Measurements from ENCODE around the gene APMAP. TPM values are rescaled to one million over a fixed set of nuclear protein-coding genes. Genes with fewer than 3 reads are reported as not detected.
A peak's percentile ranks its signal among the peaks of the same experiment; 100 is the strongest.
"Not testable (repeated sequence)": the region's sequence is repeated elsewhere in the genome, so short reads cannot be mapped to it uniquely, and the experiment has no call there.

Gene APMAP
- polyA plus RNA-seq, 3 donors = 99.8 to 108 (median 103) TPM

- DNase-seq (ENCODE audit: low read depth in 3 of 3, low spot score in 2 of 3) = no peak
These were observed 55.8 kb downstream of the APMAP start for GRCh38 chr20:24936526-24937407.

GRCh38 chr20:24935766-24936525, 56.6 kb downstream of the APMAP start:
- no peak for DNase-seq (ENCODE audit: low read depth in 3 of 3, low spot score in 2 of 3)

GRCh38 chr20:24935140-24935539, 57.4 kb downstream of the APMAP start:
- no peak for DNase-seq (ENCODE audit: low read depth in 3 of 3, low spot score in 2 of 3)

GRCh38 chr20:24934716-24935115, 57.8 kb downstream of the APMAP start:
- DNase-seq (ENCODE audit: low read depth in 3 of 3, low spot score in 2 of 3) = no peak

- DNase-seq (ENCODE audit: low read depth in 3 of 3, low spot score in 2 of 3) = no peak
These were observed 58.4 kb downstream of the APMAP start for GRCh38 chr20:24934101-24934661.

- DNase-seq (ENCODE audit: low read depth in 3 of 3, low spot score in 2 of 3) = no peak
These were observed 59.2 kb downstream of the APMAP start for GRCh38 chr20:24933266-24933908.

- DNase-seq (ENCODE audit: low read depth in 3 of 3, low spot score in 2 of 3) = not testable (repeated sequence)
These were observed 60.7 kb downstream of the APMAP start for GRCh38 chr20:24931893-24932292.

GRCh38 chr20:24930724-24931688, 61.5 kb downstream of the APMAP start:
- DNase-seq (ENCODE audit: low read depth in 3 of 3, low spot score in 2 of 3) = not testable (repeated sequence)

GRCh38 chr20:24929867-24930723, 62.5 kb downstream of the APMAP start:
- peak; percentile 25 to 44 (median 27) for DNase-seq (ENCODE audit: low read depth in 3 of 3, low spot score in 2 of 3)

- DNase-seq (ENCODE audit: low read depth in 3 of 3, low spot score in 2 of 3) = not testable (repeated sequence)
These were observed 63.3 kb downstream of the APMAP start for GRCh38 chr20:24929259-24929658.

- not testable (repeated sequence) for DNase-seq (ENCODE audit: low read depth in 3 of 3, low spot score in 2 of 3)
These were observed 71.8 kb downstream of the APMAP start for GRCh38 chr20:24920706-24921105.

GRCh38 chr20:24919665-24920064, 72.9 kb downstream of the APMAP start:
- DNase-seq (ENCODE audit: low read depth in 3 of 3, low spot score in 2 of 3) = not testable (repeated sequence)

- no peak for DNase-seq (ENCODE audit: low read depth in 3 of 3, low spot score in 2 of 3)
These were observed 73.7 kb downstream of the APMAP start for GRCh38 chr20:24918579-24919566.

GRCh38 chr20:24917797-24918578, 74.6 kb downstream of the APMAP start:
- DNase-seq (ENCODE audit: low read depth in 3 of 3, low spot score in 2 of 3) = peak; percentile 60 to 69 (median 64)

- DNase-seq (ENCODE audit: low read depth in 3 of 3, low spot score in 2 of 3) = no peak
These were observed 75.5 kb downstream of the APMAP start for GRCh38 chr20:24917056-24917455.

GRCh38 chr20:24916412-24916811, 76.1 kb downstream of the APMAP start:
- DNase-seq (ENCODE audit: low read depth in 3 of 3, low spot score in 2 of 3) = no peak

- no peak for DNase-seq (ENCODE audit: low read depth in 3 of 3, low spot score in 2 of 3)
These were observed 76.7 kb downstream of the APMAP start for GRCh38 chr20:24915892-24916291.
